GM19328 (cell line): ENCODE results near the gene NANOS2.
A peak's percentile ranks its signal among the peaks of the same experiment; 100 is the strongest.

Experiments
- ATAC-seq: cut with Tn5 transposase; IDR thresholded peaks from one replicate; pipeline ENCODE4 v1.9.1; 2021; ENCODE audit warnings: mild to moderate bottlenecking, moderate library complexity; ENCODE audit not compliant: unreplicated experiment

NANOS2 gene

DNA sequence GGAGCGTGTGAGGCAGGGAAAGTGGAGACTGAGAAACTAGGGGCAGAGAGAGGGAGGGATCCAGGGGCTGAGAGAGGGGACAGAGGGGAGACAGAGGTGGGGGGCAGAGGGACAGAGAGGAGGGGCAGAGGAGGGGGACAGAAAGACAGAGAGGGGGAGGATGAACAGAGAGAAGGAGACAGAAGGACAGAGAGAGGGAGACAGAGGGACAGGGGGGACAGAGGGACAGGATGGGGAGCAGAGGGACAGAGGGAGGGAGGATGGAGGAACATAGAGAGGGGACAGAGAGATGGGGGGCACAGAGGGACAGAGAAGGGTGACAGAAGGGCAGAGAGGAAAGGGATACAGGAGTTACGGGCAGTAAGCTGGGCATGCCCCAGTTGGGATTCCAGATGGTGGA is 14.7 kb upstream of the NANOS2 start:
- no peak for ATAC-seq

DNA sequence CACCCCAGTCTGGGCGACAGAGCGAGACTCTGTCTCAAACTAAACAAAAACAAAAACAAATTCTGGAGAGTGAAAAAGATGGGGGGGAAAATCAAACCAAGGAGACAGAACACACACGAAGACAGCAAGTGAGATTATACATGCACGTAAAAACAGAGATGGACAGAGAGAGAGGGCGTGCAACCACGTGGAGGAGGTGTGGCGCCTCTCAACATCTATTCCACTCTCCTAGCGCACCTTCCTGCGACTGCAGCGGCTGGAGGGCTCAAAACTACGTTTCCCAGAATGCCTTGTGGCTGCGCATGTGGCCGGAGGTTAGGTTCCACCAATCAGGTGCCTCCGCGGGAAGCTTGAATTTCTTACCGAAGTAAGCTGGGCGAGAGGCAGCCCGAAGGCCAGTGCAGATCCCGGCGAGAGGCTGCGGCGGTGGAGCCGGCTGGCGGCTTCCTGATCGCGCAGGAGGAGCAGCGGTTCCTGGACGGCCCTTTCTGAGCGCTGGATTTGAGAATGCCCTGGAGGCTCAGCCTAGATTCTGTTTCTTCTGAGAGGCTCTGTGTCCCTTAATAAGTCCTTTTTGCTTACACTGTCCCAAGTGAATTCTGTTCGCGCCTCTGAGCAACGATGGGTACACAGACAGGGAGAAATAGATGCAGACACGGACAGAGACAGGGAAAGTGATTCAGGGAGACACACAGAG is 13.1 kb upstream of the NANOS2 start:
- no peak for ATAC-seq

DNA sequence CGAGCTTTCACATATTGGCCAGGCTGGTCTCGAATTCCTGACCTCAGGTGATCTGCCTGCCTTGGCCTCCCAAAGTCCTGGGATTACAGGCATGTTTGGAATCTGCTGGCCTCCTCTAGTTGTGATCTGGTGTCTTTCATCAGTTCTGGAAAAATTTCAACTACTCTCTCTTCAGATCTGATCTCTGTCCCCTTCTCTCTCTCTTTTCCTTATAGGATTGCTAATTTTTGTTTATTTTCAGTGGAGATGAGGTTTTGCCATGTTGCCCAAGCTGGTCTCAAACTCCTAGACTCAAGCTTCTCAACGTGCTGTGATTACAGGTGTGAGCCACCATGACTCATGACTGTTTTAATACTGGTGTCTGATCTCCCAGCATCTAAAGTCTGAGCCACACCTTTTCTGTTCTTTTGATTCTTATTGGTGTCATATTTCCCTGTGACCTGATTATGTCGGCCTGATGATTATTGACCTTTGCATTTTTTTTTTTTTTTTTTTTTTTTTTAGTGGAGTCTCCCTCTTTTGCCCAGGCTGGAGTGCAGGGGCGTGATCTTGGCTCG is 10.4 kb upstream of the NANOS2 start:
- ATAC-seq: no peak

DNA sequence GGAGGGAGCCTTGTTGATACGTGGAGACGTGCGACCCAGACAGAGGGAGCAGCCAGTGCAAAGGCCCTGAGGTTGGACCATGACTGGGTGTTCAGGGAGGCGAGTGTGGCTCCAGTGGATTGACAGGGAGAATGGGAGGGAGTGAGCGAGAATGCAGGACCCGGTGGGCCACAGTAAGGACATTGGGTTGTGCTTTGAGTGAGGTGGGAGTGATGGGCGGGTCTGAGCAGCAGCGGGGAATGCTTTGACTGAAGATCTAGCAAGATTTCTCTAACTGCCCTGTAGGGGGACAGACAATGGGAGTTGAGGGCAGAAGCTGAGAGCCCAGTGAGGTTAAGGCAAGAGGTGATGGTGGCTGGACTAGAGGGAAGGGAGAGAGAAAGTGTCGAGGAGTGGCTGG is 7.7 kb upstream of the NANOS2 start:
- no peak for ATAC-seq

DNA sequence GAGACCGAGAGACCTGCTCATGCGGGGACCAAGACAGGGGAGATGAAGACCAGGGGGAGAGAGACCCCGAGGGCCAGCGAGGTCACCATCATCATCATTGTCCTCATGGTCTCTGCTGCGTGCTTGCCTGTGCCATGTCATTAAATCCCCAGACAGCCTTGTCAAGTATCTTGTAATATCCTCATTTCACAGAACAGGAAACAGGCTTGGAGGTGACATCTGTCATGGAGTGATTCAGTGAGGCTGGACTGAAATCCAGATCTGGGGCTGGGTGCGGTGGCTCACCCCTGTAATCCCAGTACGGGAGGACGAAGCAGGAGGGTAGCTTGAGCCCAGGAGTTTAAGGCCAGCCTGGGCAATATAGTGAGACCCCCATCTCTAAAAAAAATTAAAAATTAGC is 5.9 kb upstream of the NANOS2 start:
- ATAC-seq: no peak

DNA sequence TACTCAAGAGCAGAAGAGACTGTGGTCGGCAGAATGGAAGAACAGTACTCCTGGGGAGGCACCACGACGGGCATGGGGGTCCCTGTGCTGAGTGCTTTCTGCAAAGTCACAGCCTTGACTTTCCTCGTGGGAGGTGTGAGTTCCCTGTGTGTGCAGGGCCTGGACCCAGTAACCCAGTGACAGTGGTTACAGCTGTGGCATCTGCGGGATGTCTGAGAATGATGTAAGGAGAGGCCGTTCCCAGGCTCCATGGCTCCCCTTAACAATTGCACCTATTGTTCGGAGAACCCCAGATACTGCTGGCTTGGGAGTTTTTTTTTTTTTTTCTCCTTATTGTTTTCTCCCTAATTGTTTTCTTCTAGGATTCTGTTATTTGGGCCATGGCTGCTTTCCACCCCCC is 5.1 kb upstream of the NANOS2 start:
- ATAC-seq: no peak

DNA sequence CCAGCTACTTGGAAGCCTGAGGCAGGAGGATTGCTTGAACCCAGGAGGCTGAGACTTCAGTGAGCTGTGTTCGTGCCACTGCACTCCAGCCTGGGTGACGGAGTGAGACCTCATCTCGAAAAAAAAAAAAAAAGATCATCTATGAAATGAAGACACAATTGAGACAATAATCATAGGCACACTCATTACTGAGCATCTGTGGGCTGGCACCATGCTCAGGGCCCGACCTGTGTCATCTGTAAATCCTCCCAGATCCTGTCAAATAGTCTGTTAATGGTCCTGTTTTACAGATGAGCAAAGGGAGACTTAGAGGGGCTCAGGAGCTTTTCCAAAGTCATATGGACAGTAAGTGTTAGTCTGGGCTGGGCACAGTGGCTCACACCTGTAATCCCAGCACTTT is 4.1 kb upstream of the NANOS2 start:
- ATAC-seq: no peak

DNA sequence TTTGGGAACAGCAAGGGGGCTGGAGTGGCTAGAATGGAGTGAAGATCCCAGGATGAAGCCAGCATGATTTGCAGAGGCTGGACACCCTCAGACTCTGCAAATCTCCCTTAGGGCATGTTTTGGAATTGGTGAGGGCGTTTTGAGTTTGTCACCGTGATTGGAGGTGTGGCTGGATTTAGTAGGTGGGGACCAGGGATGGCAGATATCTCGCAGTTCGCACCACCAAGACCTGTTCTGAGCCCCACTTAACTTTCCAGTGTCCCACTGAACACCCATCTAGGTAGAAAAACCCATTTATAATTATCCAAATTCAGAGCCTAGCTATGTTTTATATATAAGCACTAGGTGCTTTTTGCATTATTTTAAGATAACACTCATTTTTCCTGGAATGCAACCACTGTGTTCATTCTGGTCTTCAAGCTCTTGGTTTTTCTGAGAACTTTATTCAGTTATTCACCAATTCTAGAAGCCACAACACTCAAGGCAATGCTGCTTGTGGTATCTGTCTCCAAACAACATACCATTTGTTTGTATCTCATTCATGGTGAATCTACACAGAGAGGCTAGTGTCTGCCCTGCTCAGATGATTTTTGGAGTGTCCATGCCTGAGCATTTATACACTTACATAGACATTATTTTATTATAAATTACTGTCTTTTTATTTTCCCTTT is 3.0 kb upstream of the NANOS2 start:
- no peak for ATAC-seq

DNA sequence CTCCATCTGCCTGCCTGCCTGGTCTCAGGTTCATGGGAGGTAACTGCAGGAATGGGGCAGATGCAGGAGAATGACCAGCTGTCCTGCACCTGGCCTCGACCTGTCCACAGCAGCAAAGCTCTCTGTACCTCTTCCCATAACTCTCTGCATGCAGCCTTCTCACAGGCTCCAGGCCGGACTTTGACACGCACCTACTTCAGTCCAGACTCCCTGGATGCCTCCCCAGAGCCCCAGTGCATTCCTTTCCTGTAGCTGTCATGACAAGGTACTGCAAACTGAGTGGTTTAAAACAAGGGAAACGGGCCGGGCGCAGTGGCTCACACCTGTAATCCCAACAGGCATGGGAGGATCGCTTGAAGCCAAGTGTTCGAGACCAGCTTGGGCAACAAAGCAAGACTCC is 3.3 kb downstream of the NANOS2 start:
- no peak for ATAC-seq

DNA sequence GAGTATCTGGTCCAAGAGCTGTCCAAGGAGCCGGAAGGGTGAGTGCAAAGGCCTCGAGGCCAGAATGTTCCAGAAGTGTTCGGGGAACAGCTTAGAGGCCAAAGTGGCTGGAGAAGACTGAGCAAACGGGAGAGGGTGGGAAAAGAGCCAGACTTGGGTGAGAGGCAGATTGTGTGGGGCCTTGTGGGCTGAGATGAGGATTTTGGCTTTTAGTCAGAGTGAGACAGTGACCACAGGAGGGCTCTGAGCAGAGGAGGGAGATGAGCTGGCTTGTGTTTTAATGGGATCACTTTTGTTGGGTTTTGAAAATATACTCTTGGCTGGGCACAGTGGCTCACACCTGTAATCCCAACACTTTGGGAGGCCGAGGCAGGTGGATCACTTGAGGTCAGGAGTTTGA is 5.6 kb downstream of the NANOS2 start:
- no peak for ATAC-seq

DNA sequence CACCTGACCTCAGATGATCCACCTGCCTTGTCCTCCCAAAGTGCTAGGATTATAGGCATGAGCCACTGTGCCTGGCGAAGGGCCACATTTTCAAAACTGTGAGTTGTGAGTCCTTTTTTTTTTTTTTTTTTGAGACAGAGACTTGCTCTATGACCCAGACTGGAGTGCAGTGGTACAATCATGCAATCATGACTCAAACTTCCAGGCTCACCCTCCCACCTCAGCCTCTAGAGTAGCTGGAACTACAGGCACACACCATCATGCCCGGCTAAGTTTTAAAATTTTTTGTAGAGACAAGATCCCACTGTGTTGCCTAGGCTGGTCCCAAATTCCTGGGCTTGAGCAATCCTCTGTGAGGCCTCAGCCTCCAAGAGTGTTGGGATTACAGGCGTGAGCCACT is 8.4 kb downstream of the NANOS2 start:
- ATAC-seq: no peak

DNA sequence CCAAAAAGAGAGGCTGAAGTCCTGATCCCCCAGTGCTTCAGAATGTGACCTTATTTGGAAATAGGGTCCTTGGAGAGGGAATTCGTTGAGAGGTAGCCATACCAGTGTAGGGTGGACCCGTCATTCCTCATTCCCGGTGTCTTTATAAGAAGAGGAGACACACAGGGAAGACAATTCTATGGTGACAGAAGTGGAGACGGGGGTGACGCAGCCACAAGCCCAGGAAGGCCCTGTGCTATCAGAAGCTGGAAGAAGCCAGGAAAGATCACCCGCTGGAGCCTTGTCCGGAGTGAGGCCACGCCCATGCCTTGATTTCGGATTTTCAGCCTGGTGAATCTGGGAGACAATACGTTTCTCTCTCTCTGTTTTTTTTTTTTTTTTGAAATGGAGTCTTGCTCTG is 9.6 kb downstream of the NANOS2 start:
- ATAC-seq: no peak

DNA sequence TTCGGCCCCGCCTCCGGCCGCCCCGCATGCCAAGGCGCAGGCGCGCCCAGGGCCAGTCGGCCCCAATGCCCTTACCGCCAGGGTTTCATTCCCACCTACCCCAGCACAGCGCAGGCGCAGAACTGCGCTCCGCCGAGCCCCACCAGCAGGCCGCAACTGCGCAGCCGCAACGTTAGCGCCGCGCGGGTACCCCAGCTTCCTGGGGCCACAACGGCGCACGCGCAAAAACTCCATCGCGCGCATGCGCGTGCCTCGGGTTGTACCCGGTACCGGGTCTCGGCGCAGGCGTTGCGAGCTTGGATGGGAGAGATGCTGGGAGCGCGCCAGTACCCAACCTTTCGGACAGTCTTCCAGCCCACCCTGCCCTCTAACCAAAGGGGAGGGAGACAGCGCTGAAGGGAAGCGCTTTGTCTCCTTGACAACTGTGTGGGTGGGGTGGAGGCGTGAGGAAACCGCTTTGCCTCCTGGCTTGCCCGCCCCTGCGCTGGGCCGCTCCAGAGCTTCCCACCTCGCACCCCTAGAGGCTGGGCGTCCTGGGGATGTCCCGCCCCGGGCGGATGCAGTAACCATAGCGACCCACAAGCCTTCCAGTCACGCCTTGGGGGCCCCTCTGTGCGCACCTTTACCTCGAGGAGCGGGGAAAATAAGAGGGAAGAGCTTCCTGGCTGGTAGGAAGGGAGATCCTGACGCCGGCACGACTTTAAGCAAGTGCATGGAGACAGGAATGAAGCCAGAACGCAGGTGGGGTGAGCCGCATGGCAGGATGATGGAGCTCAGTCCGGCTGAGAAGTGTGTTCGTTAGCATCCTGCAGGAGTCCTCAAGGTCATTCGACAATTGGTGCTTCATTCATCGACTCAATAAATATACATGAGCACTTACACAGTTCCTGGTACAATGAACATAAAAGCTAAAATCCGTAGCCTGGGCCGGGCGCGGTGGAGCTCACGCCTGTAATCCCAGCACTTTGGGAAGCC is 11.6 kb downstream of the NANOS2 start:
- ATAC-seq: peak; percentile 83

DNA sequence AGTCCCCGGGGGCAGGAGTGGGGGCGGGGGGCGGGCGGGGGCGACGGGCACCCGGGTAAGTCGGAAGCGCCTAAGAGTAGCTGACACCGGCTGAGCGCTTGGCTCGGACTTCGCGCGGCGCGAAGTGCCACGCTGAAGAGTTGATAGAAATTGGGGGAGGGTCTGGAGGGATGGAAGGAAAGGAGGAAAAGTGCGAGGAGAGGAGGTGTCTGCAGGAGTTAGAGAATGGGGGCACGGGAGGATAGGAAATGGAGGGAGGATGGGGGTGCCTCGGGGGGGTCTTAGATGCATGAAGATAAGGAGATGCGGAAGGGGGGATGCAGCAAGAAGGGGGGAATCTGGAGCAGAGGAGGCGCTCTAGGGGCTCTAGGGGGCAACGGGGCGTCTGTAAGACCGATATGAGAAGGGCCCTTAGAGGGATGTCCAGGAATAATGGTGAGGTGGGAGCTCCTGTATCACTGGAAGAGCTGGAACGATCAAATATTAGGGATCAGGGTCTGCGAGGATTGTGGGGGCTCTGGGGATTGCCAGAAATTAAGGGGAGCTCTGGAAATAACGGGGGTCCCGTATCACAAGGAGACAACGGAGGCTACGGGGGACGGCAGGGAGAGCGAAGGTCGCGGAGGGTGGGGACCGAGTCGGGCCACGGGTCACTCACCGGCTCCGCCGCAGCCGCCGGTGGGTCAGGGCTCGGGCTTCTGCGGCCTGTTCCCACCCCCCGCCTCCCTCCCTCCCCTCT is 12.5 kb downstream of the NANOS2 start, which contains the start of gene MYPOP:
Gene MYPOP (minus strand): TSS at position 702 of the 739 bp plus-strand sequence. CDS start 840 bp downstream, outside the sequence.
- ATAC-seq: no peak

DNA sequence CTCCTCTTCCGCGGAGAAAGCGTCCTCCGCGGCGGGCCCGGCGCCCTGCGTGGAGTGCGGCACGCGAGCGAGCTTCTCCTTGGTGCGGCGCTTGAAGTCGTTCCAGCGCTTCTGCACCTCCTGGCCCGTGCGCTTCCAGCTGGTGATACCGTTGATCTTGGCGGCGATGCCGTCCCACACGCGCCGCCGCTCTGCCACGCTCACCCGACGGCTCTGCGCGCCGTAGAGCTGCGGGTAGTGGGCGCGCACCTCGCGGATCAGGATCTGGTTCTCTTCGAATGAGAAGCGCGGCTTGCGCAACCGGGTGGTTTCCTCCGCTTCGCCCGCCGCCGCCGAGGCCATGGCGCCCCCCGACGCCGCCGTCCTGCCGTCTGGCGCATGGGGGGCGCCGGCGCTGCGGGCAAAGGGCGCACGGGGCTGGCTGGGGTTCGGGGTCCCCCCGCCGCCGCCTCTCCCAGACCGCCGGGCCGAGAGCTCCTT is 13.1 kb downstream of the NANOS2 start:
- no peak for ATAC-seq

DNA sequence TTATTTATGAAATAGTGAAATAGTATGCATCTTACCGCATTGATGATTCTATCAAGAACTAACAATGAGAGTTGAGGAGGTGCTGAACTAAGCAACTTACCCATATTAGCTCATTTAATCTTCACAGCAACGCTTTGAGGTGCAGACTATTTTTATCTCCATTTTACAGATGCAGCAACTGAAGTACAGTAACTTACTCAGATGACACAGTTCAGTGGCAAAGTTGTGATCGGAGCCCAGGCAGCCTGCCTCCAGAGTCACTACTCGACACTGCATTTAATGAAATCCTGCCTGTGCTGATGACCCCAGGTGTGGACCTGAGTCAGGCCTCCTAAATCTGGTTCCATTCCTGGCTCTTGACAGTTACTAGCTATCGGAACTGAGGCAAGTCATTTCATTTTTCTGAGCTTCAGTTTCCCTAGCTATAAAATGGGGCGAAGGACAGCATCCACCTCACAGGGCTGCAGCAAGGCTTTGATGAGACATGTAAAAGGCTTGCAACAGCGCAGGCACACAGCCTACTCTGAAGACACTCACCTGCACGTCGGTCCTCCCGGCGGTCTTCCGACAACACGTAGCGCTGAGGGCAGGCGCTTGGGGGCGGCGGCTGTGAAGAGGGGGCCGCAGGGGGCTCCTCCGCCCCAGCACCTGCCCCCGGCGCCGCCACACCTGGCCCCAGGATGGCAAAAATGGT is 13.7 kb downstream of the NANOS2 start:
- no peak for ATAC-seq

DNA sequence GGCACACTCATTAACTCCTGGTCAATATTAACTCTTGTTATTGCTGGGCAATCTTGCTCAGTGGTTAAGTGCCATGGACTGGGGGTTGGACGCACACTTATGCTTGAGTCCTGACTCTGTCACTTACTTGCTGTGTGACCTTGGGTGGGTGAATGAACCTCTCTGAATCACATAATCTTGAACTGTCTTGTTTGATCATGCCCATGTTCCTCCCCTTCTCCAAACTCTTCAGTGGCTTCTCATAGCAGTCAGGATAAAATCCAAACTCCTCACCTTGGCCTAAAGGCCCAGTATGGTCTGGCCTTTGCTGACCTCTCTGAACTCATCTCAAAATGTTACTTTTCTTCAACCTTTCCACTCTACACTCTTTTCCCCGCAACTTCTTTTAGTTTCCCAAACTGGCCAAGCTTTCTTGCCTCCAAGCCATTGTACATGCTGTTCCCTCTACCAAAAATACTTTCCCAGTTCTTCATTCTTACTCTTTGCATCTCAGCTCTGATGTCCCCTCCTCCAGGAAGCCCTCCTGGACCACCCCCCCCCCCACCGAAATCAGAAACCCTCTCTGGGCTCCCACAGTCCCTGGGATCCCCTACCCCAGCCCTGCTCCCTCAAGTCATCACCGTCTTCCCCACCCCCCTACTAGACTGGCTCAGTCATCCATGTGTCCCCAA is 14.5 kb downstream of the NANOS2 start:
- no peak for ATAC-seq

DNA sequence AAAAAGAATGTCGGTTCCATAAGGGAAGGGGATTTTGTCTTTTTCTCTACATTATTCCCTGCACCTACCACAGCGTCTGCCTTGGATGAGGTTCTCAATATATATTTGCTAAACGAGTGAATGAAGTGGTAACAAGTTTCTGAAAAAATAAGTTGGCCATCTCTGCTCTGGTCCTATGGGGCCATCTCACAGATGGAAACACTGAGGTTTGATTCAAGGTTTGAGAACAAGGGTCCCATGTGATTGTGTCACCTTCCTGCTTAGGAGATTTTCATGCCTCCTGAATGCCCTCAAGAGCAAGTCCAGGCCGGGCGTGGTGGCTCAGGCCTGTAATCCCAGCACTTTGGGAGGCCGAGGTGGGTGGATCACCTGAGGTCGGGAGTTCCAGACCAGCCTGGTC is 15.3 kb downstream of the NANOS2 start:
- ATAC-seq: no peak

DNA sequence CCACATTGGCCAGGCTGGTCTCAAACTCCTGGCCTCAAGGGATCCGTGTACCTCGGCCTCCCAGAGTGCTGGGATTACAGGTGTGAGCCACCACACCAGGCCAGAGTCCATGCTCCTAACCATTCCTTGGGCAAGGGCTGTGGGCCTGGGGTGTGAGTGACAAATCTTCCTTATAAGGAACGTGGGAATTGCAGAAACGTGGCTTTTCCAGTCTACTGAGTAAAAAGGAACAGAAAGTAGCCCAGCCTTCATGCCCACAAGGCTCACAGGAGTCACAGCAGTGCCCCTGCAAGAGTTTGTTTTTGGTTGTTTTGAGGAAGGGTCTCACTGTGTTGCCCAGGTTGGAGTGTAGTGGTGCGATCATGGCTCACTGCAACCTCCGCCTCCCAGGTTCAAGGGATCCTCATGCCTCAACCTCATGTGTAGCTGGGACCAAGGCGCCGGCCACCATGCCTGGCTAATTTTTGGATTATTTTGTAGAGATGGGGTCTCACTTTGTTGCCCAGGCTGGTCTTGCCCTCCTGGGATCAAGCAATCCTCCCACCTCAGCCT is 17.2 kb downstream of the NANOS2 start:
- no peak for ATAC-seq
